Fibroblast of the aortic adventitia (primary cell): ENCODE data around the gene CAMTA1. TPM values are rescaled to one million over a fixed set of nuclear protein-coding genes. Genes with fewer than 3 reads are reported as not detected.

Experiments
- DNase-seq: peaks from one replicate; pipeline ENCODE4 v3.0.0-alpha.2; 2010; ENCODE audit warnings: low read depth
- H3K4me3 ChIP-seq: 2 replicates; pipeline ENCODE4 v1.5.1; 2011; ENCODE audit warnings: low read depth, mild to moderate bottlenecking, control low read depth, low read length, moderate library complexity
- total RNA-seq: library from RNA; depleted of rRNA; stranded (reverse); fragments of >200 nt; gene quantifications from 2 replicates; pipeline ENCODE4 v1.2.3, GENCODE V29; 2012; ENCODE audit warnings: low replicate concordance
- TF ChIP-seq, protein P1 (sequence below): IDR thresholded peaks from 2 replicates; pipeline ENCODE4 v1.5.1; 2011; ENCODE audit warnings: mild to moderate bottlenecking, low read length, control low read depth, inconsistent platforms; ENCODE audit not compliant: insufficient read depth

The CAMTA1 gene
- total RNA-seq, 1 donor: 91.9 TPM

GRCh38 chr1:7770997-7771822 is 986.0 kb downstream of the CAMTA1 start, which contains the start of gene VAMP3:
VAMP3 (plus strand) TSS chr1:7771296; CDS start chr1:7771384, 88 bp downstream.
- DNase-seq: peak; percentile 68
- H3K4me3 ChIP-seq: peak within 1 kb of the TSS; percentile 89
- TF ChIP-seq, protein P1, sequence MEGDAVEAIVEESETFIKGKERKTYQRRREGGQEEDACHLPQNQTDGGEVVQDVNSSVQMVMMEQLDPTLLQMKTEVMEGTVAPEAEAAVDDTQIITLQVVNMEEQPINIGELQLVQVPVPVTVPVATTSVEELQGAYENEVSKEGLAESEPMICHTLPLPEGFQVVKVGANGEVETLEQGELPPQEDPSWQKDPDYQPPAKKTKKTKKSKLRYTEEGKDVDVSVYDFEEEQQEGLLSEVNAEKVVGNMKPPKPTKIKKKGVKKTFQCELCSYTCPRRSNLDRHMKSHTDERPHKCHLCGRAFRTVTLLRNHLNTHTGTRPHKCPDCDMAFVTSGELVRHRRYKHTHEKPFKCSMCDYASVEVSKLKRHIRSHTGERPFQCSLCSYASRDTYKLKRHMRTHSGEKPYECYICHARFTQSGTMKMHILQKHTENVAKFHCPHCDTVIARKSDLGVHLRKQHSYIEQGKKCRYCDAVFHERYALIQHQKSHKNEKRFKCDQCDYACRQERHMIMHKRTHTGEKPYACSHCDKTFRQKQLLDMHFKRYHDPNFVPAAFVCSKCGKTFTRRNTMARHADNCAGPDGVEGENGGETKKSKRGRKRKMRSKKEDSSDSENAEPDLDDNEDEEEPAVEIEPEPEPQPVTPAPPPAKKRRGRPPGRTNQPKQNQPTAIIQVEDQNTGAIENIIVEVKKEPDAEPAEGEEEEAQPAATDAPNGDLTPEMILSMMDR: no peak

DNA sequence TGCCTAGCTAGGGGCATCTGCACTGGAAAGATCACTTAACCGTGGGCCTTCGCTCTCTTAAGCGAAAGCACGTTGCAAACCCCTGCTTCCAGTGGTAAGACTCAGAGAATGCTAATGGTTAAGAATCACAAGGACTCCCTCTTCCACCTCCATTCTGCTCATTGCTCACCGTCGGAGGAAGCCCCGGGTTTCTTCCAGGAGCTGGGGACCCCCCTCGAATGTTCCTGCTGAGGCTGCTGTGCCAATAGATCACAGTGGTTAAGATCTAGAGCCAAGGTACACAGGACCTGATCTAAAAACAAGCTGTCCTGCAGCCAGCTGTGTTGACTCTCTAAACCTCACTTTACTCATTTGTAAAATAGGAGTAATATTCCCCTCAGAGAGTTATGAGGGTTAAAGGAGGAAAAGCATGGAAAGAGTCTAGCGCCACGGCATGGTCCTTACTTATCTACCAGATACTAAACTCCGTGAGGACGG is 986.6 kb downstream of the CAMTA1 start:
- peak; percentile 18 for DNase-seq
- peak overlapping the region; percentile 89 for H3K4me3 ChIP-seq
- TF ChIP-seq, protein P1: no peak

DNA sequence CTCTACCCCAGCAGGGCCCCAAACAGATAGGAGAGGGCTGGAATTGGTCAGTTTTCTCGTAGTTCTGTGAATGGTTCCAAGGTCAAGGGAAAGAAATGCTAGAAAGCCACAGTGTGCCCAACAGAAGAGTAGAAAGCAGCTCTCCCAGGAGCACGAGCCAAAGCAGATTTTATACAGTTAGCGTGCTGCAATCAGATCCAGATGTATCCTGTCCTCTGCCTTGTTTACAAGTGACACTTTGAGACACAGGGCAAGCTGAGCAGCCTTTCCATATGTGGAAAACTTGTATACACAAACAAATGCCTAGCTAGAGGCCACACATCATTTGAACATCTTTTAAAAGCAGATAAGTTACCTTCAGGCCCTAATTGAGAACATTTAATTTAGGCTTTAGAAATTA is 992.3 kb downstream of the CAMTA1 start:
- TF ChIP-seq, protein P1: no peak
- no peak overlapping the region for H3K4me3 ChIP-seq
- no peak for DNase-seq

DNA sequence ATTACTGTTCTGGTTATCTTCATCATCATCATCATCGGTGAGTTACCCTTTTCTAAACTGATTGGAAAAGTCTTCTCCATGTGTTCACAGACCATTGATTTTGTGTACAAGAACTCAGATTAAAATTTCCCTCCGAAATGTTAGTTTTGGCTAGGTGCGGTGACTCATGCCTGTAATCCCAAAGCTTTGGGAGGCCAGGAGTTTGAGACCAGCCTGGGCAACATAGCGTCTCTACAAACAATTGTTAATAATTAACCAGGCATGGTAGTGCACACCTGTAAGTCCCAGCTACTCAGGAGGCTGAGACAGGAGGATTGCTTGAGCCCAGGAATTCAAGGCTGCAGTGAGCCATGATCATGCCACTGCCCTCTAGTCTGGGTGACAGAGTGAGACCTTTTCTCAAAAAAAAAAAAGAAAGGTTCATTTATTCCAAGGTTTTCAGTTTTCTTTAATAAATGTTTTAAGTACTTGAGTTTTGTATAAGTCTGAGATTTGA is 992.9 kb downstream of the CAMTA1 start:
- no peak for DNase-seq
- TF ChIP-seq, protein P1: no peak
- H3K4me3 ChIP-seq: no peak overlapping the region

DNA sequence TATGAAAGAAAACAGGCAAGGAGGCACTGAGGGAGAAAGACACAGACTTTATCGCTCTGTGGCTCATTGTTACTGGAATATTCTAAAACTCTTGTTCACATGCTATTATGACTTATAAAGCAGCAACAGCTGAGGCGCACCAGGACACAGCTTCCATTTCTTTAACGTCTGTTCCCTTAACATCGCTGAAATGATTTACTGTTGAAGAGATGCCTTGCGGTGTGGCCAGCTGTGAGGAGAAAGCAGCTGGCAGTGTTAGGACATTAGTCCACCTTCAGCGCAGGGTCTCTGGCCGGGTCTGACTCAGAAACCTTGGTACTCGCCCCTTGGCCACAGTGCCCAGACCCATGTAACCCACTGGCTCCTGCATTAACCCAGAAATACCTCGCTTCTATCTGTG is 995.7 kb downstream of the CAMTA1 start:
- DNase-seq: no peak
- H3K4me3 ChIP-seq: no peak overlapping the region
- TF ChIP-seq, protein P1: no peak

DNA sequence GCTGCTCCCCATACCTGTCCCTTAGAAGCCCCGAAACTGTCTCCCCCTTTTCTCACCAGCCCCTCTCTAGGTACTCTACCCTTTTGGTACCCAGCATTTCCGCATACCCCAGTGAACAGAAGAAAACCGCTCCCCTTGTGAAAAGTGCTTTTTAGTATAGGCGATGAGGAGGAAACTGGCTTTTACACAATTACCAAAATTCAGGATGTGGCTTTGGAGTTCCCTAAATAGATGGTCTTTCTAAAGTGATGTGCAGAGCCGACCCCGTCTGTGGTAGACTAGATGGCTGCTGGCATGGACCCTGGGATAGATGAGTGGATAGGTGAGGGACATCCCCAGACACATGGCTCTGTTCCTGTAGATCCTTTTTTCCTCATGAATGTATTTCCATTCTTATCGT is 996.2 kb downstream of the CAMTA1 start:
- DNase-seq: no peak
- no peak overlapping the region for H3K4me3 ChIP-seq
- TF ChIP-seq, protein P1: no peak
